Uterus (tissue), 2 donors: ENCODE measurements around the gene IRX2.

Experiments
- POLR2A ChIP-seq, 2 donors: fragments of 450-650 bp; IDR thresholded peaks; one replicate each; pipeline ENCODE4 v1.6.1; 2016; ENCODE audit warnings: antibody characterized with exemption in 2 of 2, mild to moderate bottlenecking in 1 of 2, moderate library complexity in 1 of 2
- TF ChIP-seq, protein P1 (sequence below), 4 experiments: fragments of 200-600 bp in 2 of 4; fragments of 450-650 bp in 2 of 4; sonication (generic) in 2 of 4; IDR thresholded peaks; one replicate each; pipeline ENCODE4 v1.5.1; 2016 to 2019; ENCODE audit warnings: antibody characterized with exemption in 4 of 4, mild to moderate bottlenecking in 2 of 4, moderate library complexity in 1 of 4

DNA sequence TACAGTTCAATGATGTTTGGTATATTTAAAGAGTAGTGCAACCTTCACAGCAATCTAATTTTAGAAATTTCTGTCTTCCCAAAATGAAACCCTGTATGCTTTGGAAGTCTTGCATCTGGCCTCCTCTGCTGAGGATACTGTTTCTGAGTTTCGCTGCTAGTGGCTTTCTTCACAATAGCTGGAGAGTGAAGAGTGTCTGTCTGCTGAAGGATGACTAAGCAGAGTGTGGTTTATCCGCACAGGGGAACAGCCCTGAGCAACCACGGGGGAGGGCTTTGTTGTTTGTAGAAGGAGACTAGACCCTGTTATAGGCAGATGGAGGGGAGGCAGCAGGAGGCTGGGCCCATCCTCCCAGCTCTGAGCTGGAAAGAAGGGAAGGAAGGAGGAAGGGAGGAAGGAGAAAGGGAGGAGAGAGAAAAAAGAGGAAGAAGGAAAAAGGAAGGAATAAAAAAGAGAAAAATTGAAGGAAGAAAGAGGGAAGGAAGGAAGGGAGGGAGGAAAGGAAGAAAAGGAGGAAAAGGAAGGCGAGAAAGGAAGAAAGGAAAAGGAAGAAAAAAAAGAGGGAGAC lies 10.5 kb upstream of the IRX2 start:
- TF ChIP-seq POLR2A (IDR thresholded peaks at IDR 0.05) = no peak
- TF ChIP-seq, protein P1, sequence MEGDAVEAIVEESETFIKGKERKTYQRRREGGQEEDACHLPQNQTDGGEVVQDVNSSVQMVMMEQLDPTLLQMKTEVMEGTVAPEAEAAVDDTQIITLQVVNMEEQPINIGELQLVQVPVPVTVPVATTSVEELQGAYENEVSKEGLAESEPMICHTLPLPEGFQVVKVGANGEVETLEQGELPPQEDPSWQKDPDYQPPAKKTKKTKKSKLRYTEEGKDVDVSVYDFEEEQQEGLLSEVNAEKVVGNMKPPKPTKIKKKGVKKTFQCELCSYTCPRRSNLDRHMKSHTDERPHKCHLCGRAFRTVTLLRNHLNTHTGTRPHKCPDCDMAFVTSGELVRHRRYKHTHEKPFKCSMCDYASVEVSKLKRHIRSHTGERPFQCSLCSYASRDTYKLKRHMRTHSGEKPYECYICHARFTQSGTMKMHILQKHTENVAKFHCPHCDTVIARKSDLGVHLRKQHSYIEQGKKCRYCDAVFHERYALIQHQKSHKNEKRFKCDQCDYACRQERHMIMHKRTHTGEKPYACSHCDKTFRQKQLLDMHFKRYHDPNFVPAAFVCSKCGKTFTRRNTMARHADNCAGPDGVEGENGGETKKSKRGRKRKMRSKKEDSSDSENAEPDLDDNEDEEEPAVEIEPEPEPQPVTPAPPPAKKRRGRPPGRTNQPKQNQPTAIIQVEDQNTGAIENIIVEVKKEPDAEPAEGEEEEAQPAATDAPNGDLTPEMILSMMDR (IDR thresholded peaks at IDR 0.05) = no peak
